Urinary bladder (tissue), 4 donors: Measurements from ENCODE around the gene CCL11. TPM values are rescaled to one million over a fixed set of nuclear protein-coding genes. Genes with fewer than 3 reads are reported as not detected.

Experiments
- DNase-seq: peaks from one replicate; pipeline ENCODE4 v3.0.0-alpha.2; 2015; ENCODE audit errors: extremely low spot score
- H3K27ac ChIP-seq: one replicate; pipeline ENCODE4 v1.5.1; 2013; ENCODE audit warnings: low read depth, mild to moderate bottlenecking, moderate library complexity
- H3K36me3 ChIP-seq: one replicate; pipeline ENCODE4 v1.6.1; 2013; ENCODE audit warnings: mild to moderate bottlenecking, moderate library complexity; ENCODE audit not compliant: insufficient read depth
- H3K4me1 ChIP-seq: one replicate; pipeline ENCODE4 v1.6.1; 2013; ENCODE audit warnings: mild to moderate bottlenecking, moderate library complexity; ENCODE audit not compliant: insufficient read depth
- H3K4me3 ChIP-seq: one replicate; pipeline ENCODE4 v1.5.1; 2013; ENCODE audit warnings: low read depth, low read length
- WGBS: extraction: QIAGEN DNeasy Blood & Tissue Kit; methylation state at CpG from one replicate; pipeline ENCODE4 v1.1.7; 2013; 5-methylcytosine and 5-hydroxymethylcytosine counted together
- polyA plus RNA-seq: library from polyadenylated mRNA; stranded (reverse); fragments of 200-250 nt; gene quantifications from one replicate; pipeline ENCODE4 v1.2.3, GENCODE V29; 2013
- total RNA-seq: library from RNA; depleted of rRNA; stranded (reverse); fragments of >200 nt; gene quantifications from one replicate; pipeline ENCODE4 v1.2.3, GENCODE V29; 2014
- donor health status: healthy with polysubstance abuse.
- donor health status: healthy.

CCL11 gene
- total and polyA plus RNA-seq, 2 donors = 0.29 to 1.7 TPM

GRCh38 chr17:34275881-34276280 is 9.7 kb upstream of the CCL11 start:
- no peaks in the 10 kb centered on the region for H3K36me3 ChIP-seq
- WGBS = 28% methylated on average over 1 of the region's 1 CpG
- no peak overlapping the region for H3K4me3 ChIP-seq

GRCh38 chr17:34276826-34277225 is 8.7 kb upstream of the CCL11 start:
- H3K27ac ChIP-seq = no peak overlapping the region
- H3K36me3 ChIP-seq = no peaks in the 10 kb centered on the region
- no peaks in the 10 kb centered on the region for H3K4me1 ChIP-seq
- DNase-seq = no peak
- no peak overlapping the region for H3K4me3 ChIP-seq
- WGBS = 59% methylated on average over 4 of the region's 4 CpGs

More at GRCh38 chr17:34275881-34276280, 9.7 kb upstream of the CCL11 start:
- Histone ChIP-seq H3K27ac (no peak overlapping the region), H3K4me1 (no peaks in the 10 kb centered on the region)
- DNase-seq = no peak

- no peak for DNase-seq
- H3K36me3 ChIP-seq = no peaks in the 10 kb centered on the region
- H3K27ac ChIP-seq = no peak overlapping the region
- WGBS = 58% methylated on average over 6 of the region's 6 CpGs
- H3K4me3 ChIP-seq = no peak overlapping the region
- no peaks in the 10 kb centered on the region for H3K4me1 ChIP-seq
These were observed 2.0 kb upstream of the CCL11 start for GRCh38 chr17:34283571-34283970.

- no peak overlapping the region for H3K4me3 ChIP-seq
- H3K27ac ChIP-seq = no peak overlapping the region
- WGBS = 56% methylated on average over 2 of the region's 2 CpGs
- H3K36me3 ChIP-seq = no peaks in the 10 kb centered on the region
- DNase-seq = no peak
- H3K4me1 ChIP-seq = no peaks in the 10 kb centered on the region
These were observed 2.3 kb downstream of the CCL11 start for GRCh38 chr17:34287875-34288274.

- WGBS = 55% methylated on average over 4 of the region's 4 CpGs
- DNase-seq = no peak
These were observed 5.0 kb downstream of the CCL11 start for GRCh38 chr17:34290586-34290985.

GRCh38 chr17:34291721-34292348 is 6.3 kb downstream of the CCL11 start:
- Histone ChIP-seq H3K36me3 (no peaks in the 10 kb centered on the region), H3K4me3 (no peak overlapping the region), H3K27ac (no peak overlapping the region), H3K4me1 (no peaks in the 10 kb centered on the region)
- DNase-seq = no peak
- 92% methylated on average over 6 of the region's 6 CpGs for WGBS

More at GRCh38 chr17:34290586-34290985, 5.0 kb downstream of the CCL11 start:
- H3K4me1 ChIP-seq = no peaks in the 10 kb centered on the region
- H3K4me3 ChIP-seq = no peak overlapping the region
- no peak overlapping the region for H3K27ac ChIP-seq
- H3K36me3 ChIP-seq = no peaks in the 10 kb centered on the region

GRCh38 chr17:34299027-34299426 is 13.5 kb downstream of the CCL11 start:
- no peaks in the 10 kb centered on the region for H3K36me3 ChIP-seq
- WGBS = 96% methylated on average over 2 of the region's 2 CpGs
- no peak overlapping the region for H3K27ac ChIP-seq
- DNase-seq = no peak
- H3K4me1 ChIP-seq = no peaks in the 10 kb centered on the region
- H3K4me3 ChIP-seq = no peak overlapping the region

GRCh38 chr17:34299956-34300577 is 14.5 kb downstream of the CCL11 start:
- DNase-seq = no peak
- H3K27ac ChIP-seq = no peak overlapping the region

GRCh38 chr17:34300652-34301370 is 15.3 kb downstream of the CCL11 start:
- Histone ChIP-seq H3K4me1 (no peaks in the 10 kb centered on the region), H3K4me3 (no peak overlapping the region), H3K36me3 (no peaks in the 10 kb centered on the region), H3K27ac (no peak overlapping the region)
- 53% methylated on average over 3 of the region's 3 CpGs for WGBS
- no peak for DNase-seq

More at GRCh38 chr17:34299956-34300577, 14.5 kb downstream of the CCL11 start:
- H3K4me3 ChIP-seq = no peak overlapping the region
- H3K36me3 ChIP-seq = no peaks in the 10 kb centered on the region
- no peaks in the 10 kb centered on the region for H3K4me1 ChIP-seq
- 41% methylated on average over 3 of the region's 3 CpGs for WGBS

- H3K4me3 ChIP-seq = no peak overlapping the region
- H3K36me3 ChIP-seq = no peaks in the 10 kb centered on the region
- no peak for DNase-seq
- no peak overlapping the region for H3K27ac ChIP-seq
- WGBS = 96% methylated on average over 2 of the region's 2 CpGs
- H3K4me1 ChIP-seq = no peaks in the 10 kb centered on the region
These were observed 16.4 kb downstream of the CCL11 start for GRCh38 chr17:34301986-34302385.

- no peaks in the 10 kb centered on the region for H3K4me1 ChIP-seq
- H3K4me3 ChIP-seq = no peak overlapping the region
- WGBS = 84% methylated on average over 1 of the region's 1 CpG
- H3K36me3 ChIP-seq = no peaks in the 10 kb centered on the region
- no peak for DNase-seq
- no peak overlapping the region for H3K27ac ChIP-seq
These were observed 17.1 kb downstream of the CCL11 start for GRCh38 chr17:34302636-34303035.

- H3K4me1 ChIP-seq = no peaks in the 10 kb centered on the region
- no peak overlapping the region for H3K4me3 ChIP-seq
- H3K36me3 ChIP-seq = no peaks in the 10 kb centered on the region
- no peak overlapping the region for H3K27ac ChIP-seq
- DNase-seq = no peak
- WGBS = 84% methylated on average over 2 of the region's 2 CpGs
These were observed 18.1 kb downstream of the CCL11 start for GRCh38 chr17:34303606-34304005.

GRCh38 chr17:34305061-34305460 is 19.5 kb downstream of the CCL11 start:
- 96% methylated on average over 4 of the region's 4 CpGs for WGBS
- no peak overlapping the region for H3K4me3 ChIP-seq
- no peaks in the 10 kb centered on the region for H3K36me3 ChIP-seq
- no peak overlapping the region for H3K27ac ChIP-seq
- no peaks in the 10 kb centered on the region for H3K4me1 ChIP-seq
- DNase-seq = no peak

GRCh38 chr17:34305606-34306005 is 20.1 kb downstream of the CCL11 start:
- Histone ChIP-seq H3K4me1 (no peaks in the 10 kb centered on the region), H3K36me3 (no peaks in the 10 kb centered on the region), H3K27ac (no peak overlapping the region), H3K4me3 (no peak overlapping the region)
- no peak for DNase-seq
